Measurements from ENCODE around the gene PLCD1.

- TF ChIP-seq GLIS3 (CRISPR knock-in tag; IDR thresholded peaks at IDR 0.05) (no peak), ZFP30 (CRISPR knock-in tag; IDR thresholded peaks at IDR 0.05) (no peak), SNAI2 (CRISPR knock-in tag; IDR thresholded peaks at IDR 0.05) (no peak)
- TF ChIP-seq, protein P1, sequence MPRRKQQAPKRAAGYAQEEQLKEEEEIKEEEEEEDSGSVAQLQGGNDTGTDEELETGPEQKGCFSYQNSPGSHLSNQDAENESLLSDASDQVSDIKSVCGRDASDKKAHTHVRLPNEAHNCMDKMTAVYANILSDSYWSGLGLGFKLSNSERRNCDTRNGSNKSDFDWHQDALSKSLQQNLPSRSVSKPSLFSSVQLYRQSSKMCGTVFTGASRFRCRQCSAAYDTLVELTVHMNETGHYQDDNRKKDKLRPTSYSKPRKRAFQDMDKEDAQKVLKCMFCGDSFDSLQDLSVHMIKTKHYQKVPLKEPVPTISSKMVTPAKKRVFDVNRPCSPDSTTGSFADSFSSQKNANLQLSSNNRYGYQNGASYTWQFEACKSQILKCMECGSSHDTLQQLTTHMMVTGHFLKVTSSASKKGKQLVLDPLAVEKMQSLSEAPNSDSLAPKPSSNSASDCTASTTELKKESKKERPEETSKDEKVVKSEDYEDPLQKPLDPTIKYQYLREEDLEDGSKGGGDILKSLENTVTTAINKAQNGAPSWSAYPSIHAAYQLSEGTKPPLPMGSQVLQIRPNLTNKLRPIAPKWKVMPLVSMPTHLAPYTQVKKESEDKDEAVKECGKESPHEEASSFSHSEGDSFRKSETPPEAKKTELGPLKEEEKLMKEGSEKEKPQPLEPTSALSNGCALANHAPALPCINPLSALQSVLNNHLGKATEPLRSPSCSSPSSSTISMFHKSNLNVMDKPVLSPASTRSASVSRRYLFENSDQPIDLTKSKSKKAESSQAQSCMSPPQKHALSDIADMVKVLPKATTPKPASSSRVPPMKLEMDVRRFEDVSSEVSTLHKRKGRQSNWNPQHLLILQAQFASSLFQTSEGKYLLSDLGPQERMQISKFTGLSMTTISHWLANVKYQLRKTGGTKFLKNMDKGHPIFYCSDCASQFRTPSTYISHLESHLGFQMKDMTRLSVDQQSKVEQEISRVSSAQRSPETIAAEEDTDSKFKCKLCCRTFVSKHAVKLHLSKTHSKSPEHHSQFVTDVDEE (CRISPR knock-in tag; IDR thresholded peaks at IDR 0.05): no peak
These were observed 3.0 kb upstream of the PLCD1 start for GRCh38 chr3:38032328-38032865.

All from SK-N-SH treated with all-trans-retinoic acid at 6 μM for 48 hours (cell line).